ENCODE results near the gene MYADM. TPM values are rescaled to one million over a fixed set of nuclear protein-coding genes. Genes with fewer than 3 reads are reported as not detected.

MYADM gene
- total and polyA plus RNA-seq, 9 donors, result 27.5 to 216 (median 134) TPM

- intact Hi-C loops (cut with DNase I), result loop anchor here in 1 of 4 donors (10.0 kb wide), 1 partner anchor 239 kb away; the partner anchor contains the start of genes PRPF31 and TFPT
- Histone ChIP-seq H3K9me3 (no peaks in the 10 kb centered on the region), H3K4me1 (ENCODE audit: insufficient read depth) (peaks cover 5% of the 10 kb centered on the region), H3K36me3 (no peaks in the 10 kb centered on the region), H3K4me3 (no peak overlapping the region), H3K27me3 (no peaks in the 10 kb centered on the region), H3K27ac (no peak overlapping the region)
- DNase-seq, result no peak
- 68 to 80% (median 68%) methylated on average over 17 of the region's 17 CpGs for WGBS, 3 donors
- TF ChIP-seq EP300 (IDR thresholded peaks at IDR 0.05) (no peak), POLR2A (IDR thresholded peaks at IDR 0.05) (no peak), CTCF (IDR thresholded peaks at IDR 0.05) (no peak)
Observed at GRCh38 chr19:53875602-53876325, 8.1 kb downstream of the MYADM start.

- H3K9me3 ChIP-seq, result no peaks in the 10 kb centered on the region
- TF ChIP-seq POLR2A (IDR thresholded peaks at IDR 0.05), result no peak
- TF ChIP-seq EP300 (IDR thresholded peaks at IDR 0.05), result no peak
- TF ChIP-seq CTCF (IDR thresholded peaks at IDR 0.05), result no peak
- DNase-seq, result no peak
- no peaks in the 10 kb centered on the region for H3K27me3 ChIP-seq
- H3K4me1 ChIP-seq (ENCODE audit: insufficient read depth), result peaks cover 5% of the 10 kb centered on the region
- WGBS, 3 donors, result 67 to 82% (median 70%) methylated on average over 5 to 6 of the region's 6 CpGs
- H3K27ac ChIP-seq, result no peak overlapping the region
- intact Hi-C loops (cut with DNase I), result loop anchor here in 1 of 4 donors (10.0 kb wide), 1 partner anchor 238 kb away; the partner anchor contains the start of genes PRPF31 and TFPT
- no peaks in the 10 kb centered on the region for H3K36me3 ChIP-seq
- H3K4me3 ChIP-seq, result no peak overlapping the region
Observed at GRCh38 chr19:53876651-53877224, 9.1 kb downstream of the MYADM start.

- Histone ChIP-seq H3K27ac (no peak overlapping the region), H3K9me3 (no peaks in the 10 kb centered on the region), H3K36me3 (no peaks in the 10 kb centered on the region), H3K4me3 (no peak overlapping the region), H3K4me1 (ENCODE audit: insufficient read depth) (peaks cover 7% of the 10 kb centered on the region), H3K27me3 (no peaks in the 10 kb centered on the region)
- intact Hi-C loops (cut with DNase I), result loop anchor here in 1 of 4 donors (10.0 kb wide), 1 partner anchor 237 kb away; the partner anchor contains the start of genes PRPF31 and TFPT
- 15 to 47% (median 28%) methylated on average over 10 of the region's 10 CpGs for WGBS, 3 donors
- TF ChIP-seq POLR2A (IDR thresholded peaks at IDR 0.05) (no peak), EP300 (IDR thresholded peaks at IDR 0.05) (no peak), CTCF (IDR thresholded peaks at IDR 0.05) (no peak)
- no peak for DNase-seq
Observed at GRCh38 chr19:53877361-53877766, 9.7 kb downstream of the MYADM start.

GRCh38 chr19:53878776-53879139 is 11.1 kb downstream of the MYADM start:
- H3K9me3 ChIP-seq, result no peaks in the 10 kb centered on the region
- DNase-seq, result peak in 1 of 5 donors; percentile 20
- no peak for TF ChIP-seq CTCF (IDR thresholded peaks at IDR 0.05)
- TF ChIP-seq POLR2A (IDR thresholded peaks at IDR 0.05), result no peak
- no peak for TF ChIP-seq EP300 (IDR thresholded peaks at IDR 0.05)
- 37 to 46% (median 39%) methylated on average over 12 of the region's 12 CpGs for WGBS, 3 donors
- no peak overlapping the region for H3K27ac ChIP-seq
- no peaks in the 10 kb centered on the region for H3K27me3 ChIP-seq
- no peaks in the 10 kb centered on the region for H3K36me3 ChIP-seq
- peaks cover 7% of the 10 kb centered on the region for H3K4me1 ChIP-seq (ENCODE audit: insufficient read depth)
- intact Hi-C loops (cut with DNase I), result loop anchor here in 1 of 4 donors (10.0 kb wide), 1 partner anchor 236 kb away; the partner anchor contains the start of genes PRPF31 and TFPT
- peak overlapping the region; percentile 40 for H3K4me3 ChIP-seq

Measured in ovary (tissue), 9 donors.